ENCODE results near the gene OGFRL1. TPM values are rescaled to one million over a fixed set of nuclear protein-coding genes. Genes with fewer than 3 reads are reported as not detected.

The OGFRL1 gene
- total RNA-seq, 4 donors from 2014 or later = 35.5 to 73.3 (median 65.7) TPM

DNA sequence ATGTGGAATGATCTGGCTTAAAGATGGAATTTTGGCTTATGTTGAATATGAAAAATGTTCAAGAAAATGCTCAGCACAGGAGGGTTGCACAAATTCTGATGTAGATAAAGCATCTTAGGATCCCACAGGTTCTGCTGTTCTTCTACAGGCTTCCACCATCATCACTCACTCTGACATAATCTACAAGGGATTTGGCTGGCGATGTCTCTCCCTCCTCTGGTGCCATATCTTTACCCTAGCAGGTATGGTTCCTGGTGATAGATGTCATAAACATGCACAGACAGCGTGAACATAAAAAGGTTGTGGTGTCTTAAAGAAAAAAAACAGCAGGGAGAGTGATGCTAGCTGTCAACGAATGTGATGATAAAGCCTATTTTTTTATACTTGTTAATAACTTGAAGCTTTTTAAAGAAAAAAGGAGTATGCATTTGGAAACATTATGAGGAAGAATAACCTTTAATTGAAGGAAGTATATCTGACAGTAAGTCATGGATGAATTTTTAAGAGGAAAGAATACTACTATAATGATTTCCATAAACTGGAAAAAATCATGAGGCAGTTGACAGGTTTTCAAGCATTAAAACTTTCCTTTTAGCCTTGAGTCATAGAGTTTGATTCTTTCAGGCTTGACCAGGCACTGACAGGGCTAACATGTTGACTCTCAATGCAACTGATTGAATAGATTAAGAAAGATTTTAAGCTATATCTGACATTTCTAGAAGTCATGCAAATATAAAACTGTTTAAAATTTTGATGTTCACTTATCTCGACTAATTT lies 50.1 kb downstream of the OGFRL1 start:
- no peak overlapping the region for H3K4me3 ChIP-seq
- peaks cover 4% of the 10 kb centered on the region for H3K4me1 ChIP-seq
- no peaks in the 10 kb centered on the region for H3K27me3 ChIP-seq
- no peaks in the 10 kb centered on the region for H3K9me3 ChIP-seq
- no peak for DNase-seq (ENCODE audit: low spot score in 2 of 2)
- TF ChIP-seq, protein P1, sequence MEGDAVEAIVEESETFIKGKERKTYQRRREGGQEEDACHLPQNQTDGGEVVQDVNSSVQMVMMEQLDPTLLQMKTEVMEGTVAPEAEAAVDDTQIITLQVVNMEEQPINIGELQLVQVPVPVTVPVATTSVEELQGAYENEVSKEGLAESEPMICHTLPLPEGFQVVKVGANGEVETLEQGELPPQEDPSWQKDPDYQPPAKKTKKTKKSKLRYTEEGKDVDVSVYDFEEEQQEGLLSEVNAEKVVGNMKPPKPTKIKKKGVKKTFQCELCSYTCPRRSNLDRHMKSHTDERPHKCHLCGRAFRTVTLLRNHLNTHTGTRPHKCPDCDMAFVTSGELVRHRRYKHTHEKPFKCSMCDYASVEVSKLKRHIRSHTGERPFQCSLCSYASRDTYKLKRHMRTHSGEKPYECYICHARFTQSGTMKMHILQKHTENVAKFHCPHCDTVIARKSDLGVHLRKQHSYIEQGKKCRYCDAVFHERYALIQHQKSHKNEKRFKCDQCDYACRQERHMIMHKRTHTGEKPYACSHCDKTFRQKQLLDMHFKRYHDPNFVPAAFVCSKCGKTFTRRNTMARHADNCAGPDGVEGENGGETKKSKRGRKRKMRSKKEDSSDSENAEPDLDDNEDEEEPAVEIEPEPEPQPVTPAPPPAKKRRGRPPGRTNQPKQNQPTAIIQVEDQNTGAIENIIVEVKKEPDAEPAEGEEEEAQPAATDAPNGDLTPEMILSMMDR (IDR thresholded peaks at IDR 0.05) = no peak
- no peak for TF ChIP-seq POLR2AphosphoS5 (IDR thresholded peaks at IDR 0.05)
- no peak for TF ChIP-seq POLR2A (IDR thresholded peaks at IDR 0.05)
- no peak for TF ChIP-seq EP300 (IDR thresholded peaks at IDR 0.05)
- no peak overlapping the region for H3K27ac ChIP-seq
- WGBS = 82% methylated on average over 4 of the region's 4 CpGs
- no peaks in the 10 kb centered on the region for H3K36me3 ChIP-seq

DNA sequence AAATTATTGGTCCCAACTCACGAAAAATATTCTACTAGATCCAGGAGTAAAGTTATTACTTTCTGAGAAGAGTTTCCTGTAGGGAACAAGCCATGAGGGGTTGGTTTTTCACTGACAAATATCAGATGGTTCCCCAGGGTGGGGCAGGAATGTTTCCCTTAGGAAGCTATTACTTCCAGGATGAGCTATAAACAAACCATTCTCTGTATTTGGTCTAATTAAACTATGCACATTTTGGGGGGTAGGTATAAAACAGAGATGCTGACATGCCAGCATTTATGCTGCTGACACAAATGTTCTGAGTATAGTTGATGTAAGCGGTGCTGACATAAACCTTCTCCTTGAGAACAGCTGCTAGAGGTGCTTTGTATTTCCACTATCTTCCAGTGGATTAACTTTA lies 54.2 kb downstream of the OGFRL1 start:
- Histone ChIP-seq H3K4me1 (no peaks in the 10 kb centered on the region), H3K27ac (no peak overlapping the region), H3K4me3 (no peak overlapping the region), H3K9me3 (no peaks in the 10 kb centered on the region), H3K36me3 (no peaks in the 10 kb centered on the region), H3K27me3 (no peaks in the 10 kb centered on the region)
- no peak for TF ChIP-seq EP300 (IDR thresholded peaks at IDR 0.05)
- TF ChIP-seq, protein P1 (IDR thresholded peaks at IDR 0.05) = no peak
- no peak for TF ChIP-seq POLR2AphosphoS5 (IDR thresholded peaks at IDR 0.05)
- no peak for TF ChIP-seq POLR2A (IDR thresholded peaks at IDR 0.05)
- DNase-seq (ENCODE audit: low spot score in 2 of 2) = no peak
- WGBS = 76% methylated on average over 2 of the region's 2 CpGs

DNA sequence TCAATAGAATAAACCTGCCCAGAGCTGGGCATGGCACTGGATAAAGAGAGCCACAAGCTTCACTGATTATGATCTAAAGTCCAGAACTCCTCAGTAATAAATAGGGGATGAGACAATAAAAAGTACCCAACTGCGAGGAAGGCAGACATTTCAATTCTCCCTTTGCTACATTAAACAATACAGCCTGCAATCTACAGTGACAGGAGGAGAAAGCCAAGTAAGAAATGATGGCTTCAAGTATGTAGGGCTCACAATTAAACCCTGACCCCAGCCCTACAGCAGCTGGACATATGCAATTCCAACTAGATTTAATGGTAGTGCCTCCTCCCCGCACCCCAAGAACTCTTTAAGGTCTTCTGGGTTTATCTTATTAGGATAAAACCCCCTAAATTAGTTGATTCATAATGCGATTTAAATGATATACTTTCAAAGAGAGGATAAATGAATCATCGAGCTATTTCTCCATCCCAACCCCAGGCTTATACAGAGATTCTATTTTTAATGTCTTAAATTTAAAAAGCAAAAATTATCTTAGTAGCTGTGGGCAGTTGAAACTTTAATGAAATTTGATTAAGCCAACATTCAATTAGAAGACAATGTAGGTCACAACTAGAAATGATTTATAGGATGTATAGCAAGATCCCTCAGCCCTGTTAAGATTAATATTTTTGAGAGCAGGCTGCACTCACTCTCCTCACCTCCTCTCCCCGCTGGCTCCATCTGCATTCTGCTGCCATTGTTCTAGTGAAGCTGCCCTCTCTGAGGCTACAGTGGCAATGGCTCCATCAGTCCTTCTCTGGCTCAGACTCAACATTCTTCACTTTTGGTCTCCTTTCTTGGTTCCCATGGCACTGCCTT lies 57.1 kb downstream of the OGFRL1 start:
- Histone ChIP-seq H3K9me3 (no peaks in the 10 kb centered on the region), H3K4me1 (peaks cover 12% of the 10 kb centered on the region), H3K27me3 (no peaks in the 10 kb centered on the region), H3K27ac (no peak overlapping the region), H3K36me3 (no peaks in the 10 kb centered on the region), H3K4me3 (no peak overlapping the region)
- 80% methylated on average over 5 of the region's 5 CpGs for WGBS
- no peak for DNase-seq (ENCODE audit: low spot score in 2 of 2)
- TF ChIP-seq, protein P1 (IDR thresholded peaks at IDR 0.05) = no peak
- no peak for TF ChIP-seq POLR2AphosphoS5 (IDR thresholded peaks at IDR 0.05)
- TF ChIP-seq POLR2A (IDR thresholded peaks at IDR 0.05) = no peak
- TF ChIP-seq EP300 (IDR thresholded peaks at IDR 0.05) = no peak

DNA sequence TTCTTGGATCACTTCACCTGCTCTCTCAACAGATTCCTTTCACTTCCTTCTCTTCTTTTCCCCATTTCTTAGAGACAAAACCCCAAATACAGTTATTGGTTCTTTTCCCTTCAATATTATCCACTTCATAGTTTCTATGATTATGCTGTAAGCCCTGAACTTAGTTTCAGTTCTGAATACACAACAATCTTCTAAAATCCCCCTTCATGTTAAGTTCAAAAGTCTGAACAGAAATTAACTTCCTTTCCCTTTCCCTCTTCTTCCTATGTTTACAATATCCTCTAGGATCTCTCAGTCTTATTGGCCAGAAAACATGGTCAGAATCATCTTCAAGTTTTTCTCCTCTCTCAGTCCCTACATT lies 57.7 kb downstream of the OGFRL1 start:
- TF ChIP-seq EP300 (IDR thresholded peaks at IDR 0.05) (no peak), POLR2A (IDR thresholded peaks at IDR 0.05) (no peak), POLR2AphosphoS5 (IDR thresholded peaks at IDR 0.05) (no peak)
- TF ChIP-seq, protein P1 (IDR thresholded peaks at IDR 0.05) = no peak
- no peaks in the 10 kb centered on the region for H3K9me3 ChIP-seq
- H3K36me3 ChIP-seq = no peaks in the 10 kb centered on the region
- H3K4me3 ChIP-seq = no peak overlapping the region
- H3K4me1 ChIP-seq = peaks cover 16% of the 10 kb centered on the region
- H3K27me3 ChIP-seq = no peaks in the 10 kb centered on the region
- no peak overlapping the region for H3K27ac ChIP-seq
- DNase-seq (ENCODE audit: low spot score in 2 of 2) = no peak

DNA sequence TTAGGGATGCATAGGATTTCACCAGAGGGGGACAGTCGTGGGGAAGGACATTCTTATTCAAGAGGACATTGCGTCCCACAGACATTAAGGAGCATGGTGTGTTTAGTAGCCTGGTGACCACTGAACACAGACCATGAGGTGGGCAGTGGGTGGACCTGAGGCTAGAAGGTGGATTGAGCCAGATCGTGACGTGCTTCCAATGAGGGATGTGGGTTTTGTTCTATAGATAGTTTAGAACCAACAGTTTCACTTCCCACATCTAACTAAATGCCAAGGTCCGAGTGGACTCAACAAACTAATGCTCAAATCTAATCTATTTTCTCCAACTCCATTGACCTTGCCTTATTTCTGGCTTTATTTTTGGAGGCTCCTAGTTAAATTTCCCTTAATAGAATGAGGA lies 58.5 kb downstream of the OGFRL1 start:
- H3K4me3 ChIP-seq = no peak overlapping the region
- no peaks in the 10 kb centered on the region for H3K9me3 ChIP-seq
- H3K27me3 ChIP-seq = no peaks in the 10 kb centered on the region
- no peak for DNase-seq (ENCODE audit: low spot score in 2 of 2)
- 91% methylated on average over 5 of the region's 5 CpGs for WGBS
- H3K27ac ChIP-seq = no peak overlapping the region
- H3K4me1 ChIP-seq = peaks cover 16% of the 10 kb centered on the region
- no peaks in the 10 kb centered on the region for H3K36me3 ChIP-seq
- TF ChIP-seq EP300 (IDR thresholded peaks at IDR 0.05) = no peak
- no peak for TF ChIP-seq POLR2A (IDR thresholded peaks at IDR 0.05)
- TF ChIP-seq, protein P1 (IDR thresholded peaks at IDR 0.05) = no peak
- TF ChIP-seq POLR2AphosphoS5 (IDR thresholded peaks at IDR 0.05) = no peak

Data from suprapubic skin (tissue), 4 donors.